Occipital lobe (tissue), 2 donors: Measurements from ENCODE around the gene HACD2. TPM values are rescaled to one million over a fixed set of nuclear protein-coding genes. Genes with fewer than 3 reads are reported as not detected.

Source experiments
- DNase-seq: peaks from one replicate; lab custom pipeline; 2025; lab: John Stamatoyannopoulos, UW
- total RNA-seq: library from RNA; depleted of rRNA; stranded (reverse); fragments of >200 nt; gene quantifications from one replicate; pipeline ENCODE4 v1.2.3, GENCODE V29; 2014

Gene HACD2
- total RNA-seq, 1 donor from 2014 or later = 58.6 TPM

- DNase-seq = no peak
Observed at GRCh38 chr3:123485551-123485950, 99.3 kb downstream of the HACD2 start.

- no peak for DNase-seq
Observed at GRCh38 chr3:123483146-123483545, 101.7 kb downstream of the HACD2 start.

- DNase-seq = peak; percentile 29
Observed at GRCh38 chr3:123481722-123482457, 103.0 kb downstream of the HACD2 start.

GRCh38 chr3:123481071-123481470, 103.8 kb downstream of the HACD2 start:
- no peak for DNase-seq

GRCh38 chr3:123480428-123480827, 104.4 kb downstream of the HACD2 start:
- DNase-seq = no peak

GRCh38 chr3:123479891-123480290, 105.0 kb downstream of the HACD2 start:
- no peak for DNase-seq

- no peak for DNase-seq
Observed at GRCh38 chr3:123478314-123478713, 106.5 kb downstream of the HACD2 start.

GRCh38 chr3:123476967-123477750, 107.7 kb downstream of the HACD2 start:
- no peak for DNase-seq

GRCh38 chr3:123475786-123476185, 109.1 kb downstream of the HACD2 start:
- DNase-seq = no peak

GRCh38 chr3:123471106-123471505, 113.7 kb downstream of the HACD2 start:
- no peak for DNase-seq

- no peak for DNase-seq
Observed at GRCh38 chr3:123469323-123469995, 115.4 kb downstream of the HACD2 start.

GRCh38 chr3:123467046-123467445, 117.8 kb downstream of the HACD2 start:
- no peak for DNase-seq

- no peak for DNase-seq
Observed at GRCh38 chr3:123464211-123464610, 120.6 kb downstream of the HACD2 start.

- no peak for DNase-seq
Observed at GRCh38 chr3:123459862-123460261, 125.0 kb downstream of the HACD2 start.

- DNase-seq = no peak
Observed at GRCh38 chr3:123458255-123458654, 126.6 kb downstream of the HACD2 start.

GRCh38 chr3:123457841-123458240, 127.0 kb downstream of the HACD2 start:
- DNase-seq = no peak

- DNase-seq = no peak
Observed at GRCh38 chr3:123453675-123454074, 131.2 kb downstream of the HACD2 start.

- DNase-seq = no peak
Observed at GRCh38 chr3:123451186-123451585, 133.7 kb downstream of the HACD2 start.

- DNase-seq = peak; percentile 69
Observed at GRCh38 chr3:123449997-123450604, 134.8 kb downstream of the HACD2 start.

- DNase-seq = peak; percentile 63
Observed at GRCh38 chr3:123449102-123449996, 135.5 kb downstream of the HACD2 start.
